ENCODE data around the gene AFG1L.

GRCh38 chr6:108442770-108443520 lies 148.1 kb downstream of the AFG1L start:
- TF ChIP-seq CTCF (IDR thresholded peaks at IDR 0.05; ENCODE audit: low read depth, low read length) (no peak), EZH2phosphoT487 (IDR thresholded peaks at IDR 0.05; ENCODE audit: low read depth) (no peak)

Measured in OCI-LY3 (cell line).